HepG2 (cell line): ENCODE data around the gene CAMK2D. TPM values are rescaled to one million over a fixed set of nuclear protein-coding genes. Genes with fewer than 3 reads are reported as not detected.

Experiments used
- ATAC-seq: fragments of 200-7000 bp; cut with Tn5 transposase; 3 replicates; pipeline ENCODE4 v1.9.1; 2020; ENCODE audit warnings: mild to moderate bottlenecking, moderate library complexity
- BruUV-seq: library from RNA; stranded (reverse); fragments of 400-500 nt; replicated peaks from 2 replicates; lab custom pipeline; 2021; lab: Mats Ljungman, UMichigan
- CTCF ChIA-PET: fragments of 300-600 bp; formaldehyde crosslinking; extraction: SDS; loops from one replicate; lab custom pipeline; 2021; ENCODE audit warnings: low total read pairs, inconsistent platforms, low intra/inter-chr PET ratio; lab: Yijun Ruan, JAX
- POLR2A ChIA-PET: fragments of 350-600 bp; sonication (Branson Sonifier 250); formaldehyde crosslinking; loops from one replicate; lab custom pipeline; 2020; ENCODE audit warnings: antibody characterized with exemption, inconsistent platforms; lab: Yijun Ruan, JAX
- DNase-seq: peaks from one replicate; pipeline ENCODE4 v3.0.0-alpha.2; 2015; ENCODE audit warnings: low spot score
- FAIRE-seq: peaks from 3 replicates; lab custom pipeline; 2011; peaks lifted over from hg19 to GRCh38; lab: Jason Lieb, UNC
- H2AFZ ChIP-seq: one replicate; pipeline ENCODE4 v1.6.1; 2011; ENCODE audit warnings: low read length, inconsistent platforms
- H3K27ac ChIP-seq: fragments of 300-600 bp; 3 replicates; pipeline ENCODE4 v1.8.0; 2011; ENCODE audit warnings: mixed run types, mild to moderate bottlenecking, mixed read lengths, low read length, inconsistent platforms; ENCODE audit not compliant: insufficient read depth; ENCODE audit errors: extremely low read length
- H3K27me3 ChIP-seq, 2 experiments: fragments of 200-600 bp in 1 of 2; 2 replicates in 1 of 2; 3 replicates in 1 of 2; pipeline versions ENCODE4 v1.6.0 to v1.8.0; 2011; ENCODE audit warnings: low read length in 2 of 2, mild to moderate bottlenecking in 2 of 2, moderate library complexity in 2 of 2, inconsistent platforms in 1 of 2; ENCODE audit not compliant: insufficient read depth in 2 of 2, control insufficient read depth in 1 of 2
- H3K36me3 ChIP-seq, 2 experiments: fragments of 200-600 bp in 1 of 2; replicated peaks in 1 of 2; 2 replicates in 1 of 2; 3 replicates in 1 of 2; pipeline versions ENCODE4 v1.5.1 to v1.8.0; 2011; ENCODE audit warnings: low read length in 2 of 2, inconsistent platforms in 1 of 2; ENCODE audit not compliant: insufficient read depth in 2 of 2, control insufficient read depth in 1 of 2
- H3K4me1 ChIP-seq: 2 replicates; pipeline ENCODE4 v1.5.1; 2012; ENCODE audit warnings: low read length, inconsistent platforms; ENCODE audit not compliant: insufficient read depth
- H3K4me2 ChIP-seq: 2 replicates; pipeline ENCODE4 v1.6.0; 2011; ENCODE audit warnings: low read depth, low read length, inconsistent platforms
- H3K4me3 ChIP-seq, 3 experiments: fragments of 200-600 bp in 1 of 3; sonication (generic), shearing (Covaris generic) in 1 of 3; replicated peaks in 1 of 3; 2 replicates each; pipeline ENCODE4 v1.5.1; 2011 to 2016; ENCODE audit warnings: low read length in 3 of 3, inconsistent platforms in 2 of 3, low read depth in 2 of 3, mild to moderate bottlenecking in 2 of 3, control low read depth in 1 of 3, mixed read lengths in 1 of 3; ENCODE audit not compliant: insufficient read depth in 1 of 3
- H3K79me2 ChIP-seq: one replicate; pipeline ENCODE4 v1.6.1; 2011; ENCODE audit warnings: low read length, inconsistent platforms; ENCODE audit not compliant: insufficient read depth
- H3K9ac ChIP-seq: 2 replicates; pipeline ENCODE4 v1.6.0; 2011; ENCODE audit warnings: mild to moderate bottlenecking, low read depth, low read length, inconsistent platforms; ENCODE audit not compliant: insufficient read depth
- H3K9me3 ChIP-seq: 2 replicates; pipeline ENCODE4 v1.5.1; 2012; ENCODE audit warnings: mild to moderate bottlenecking, low read length
- H4K20me1 ChIP-seq: 2 replicates; pipeline ENCODE4 v1.6.0; 2011; ENCODE audit warnings: inconsistent platforms, mild to moderate bottlenecking, low read length, moderate library complexity; ENCODE audit not compliant: insufficient read depth
- HNF4A ChIP-seq: sonication (generic); formaldehyde crosslinking; IDR thresholded peaks from 2 replicates; pipeline ENCODE4 v1.4.0; 2020; ENCODE audit warnings: missing genetic modification reagents
- HNF4G ChIP-seq, 2 experiments: sonication (generic) in 1 of 2; formaldehyde crosslinking in 1 of 2; IDR thresholded peaks; 2 replicates each; pipeline versions ENCODE4 v1.4.0 to v1.6.1; 2011 to 2020; ENCODE audit warnings: borderline replicate concordance in 2 of 2, low read depth in 2 of 2, mild to moderate bottlenecking in 2 of 2, low read length in 1 of 2, missing genetic modification reagents in 1 of 2, moderate library complexity in 1 of 2
- TFAP4 ChIP-seq: sonication (generic); IDR thresholded peaks from 2 replicates; pipeline ENCODE4 v1.6.1; 2016; ENCODE audit warnings: low read depth, borderline replicate concordance
- ZBTB10 ChIP-seq: sonication (generic); formaldehyde crosslinking; IDR thresholded peaks from 2 replicates; pipeline ENCODE4 v1.4.0; 2020; ENCODE audit warnings: missing genetic modification reagents, borderline replicate concordance
- WGBS: methylation state at CpG from one replicate; pipeline ENCODE4 v1.1.6; 2017; ENCODE audit warnings: low lambda C conversion rate; 5-methylcytosine and 5-hydroxymethylcytosine counted together
- in situ Hi-C: cut with HindIII; loops from 2 replicates; pipeline ENCODE4 v1.10.0; 2017; ENCODE audit warnings: low pct_unique_long_range_greater_than_20kb; ENCODE audit not compliant: extremely low pct_ligation_motif_present
- intact Hi-C: fragments of 100-400 bp; cut with micrococcal nuclease; formaldehyde crosslinking; loops from one replicate; pipeline ENCODE4 v1.10.0; 2022; ENCODE audit not compliant: unreplicated experiment
- polyA plus RNA-seq, 8 experiments: library from polyadenylated mRNA; depleted of rRNA in 3 of 8; stranded (reverse) in 7 of 8; unstranded in 1 of 8; fragments of >200 nt; fragmentation: Illumina TruSeq in 4 of 8; extraction: Trizol in 4 of 8; gene quantifications; 2 replicates each; pipeline versions ENCODE4 v1.2.1 to v1.2.3, GENCODE V29; 2011 to 2016; ENCODE audit warnings: low read depth in 4 of 8, missing spikeins in 1 of 8, mixed read lengths in 1 of 8; ENCODE audit not compliant: insufficient read depth in 1 of 8
- total RNA-seq, 5 experiments: library from RNA; depleted of rRNA; stranded (reverse); fragments of >200 nt; fragmentation: Illumina TruSeq; extraction: Trizol; gene quantifications; 2 replicates each; pipeline ENCODE4 v1.2.3, GENCODE V29; 2016; ENCODE audit warnings: low read depth in 1 of 5

Gene CAMK2D
- total and polyA plus RNA-seq, 2 of the 13 experiments (the other 11 are each of a cell fraction or from before 2014, with no cell fraction given): 18.0 to 65.4 TPM

GRCh38 chr4:113766882-113767281 lies 5.3 kb upstream of the CAMK2D start:
- no peak for ATAC-seq
- in situ Hi-C loops: loop anchor here (10.0 kb wide), 1 partner anchor 372 kb away; no protein-coding TSS in a partner anchor
- CTCF ChIA-PET: no interaction called here

More at GRCh38 chr4:113766882-113767281, 5.3 kb upstream of the CAMK2D start:
- TF ChIP-seq HNF4G (IDR thresholded peaks at IDR 0.05; ENCODE audit: borderline replicate concordance, low read depth, low read length) (peak; percentile 55; the same call in 1 of the 2 replicates), HNF4G (CRISPR knock-in tag; IDR thresholded peaks at IDR 0.05; ENCODE audit: borderline replicate concordance, low read depth) (no peak), ZBTB10 (no peak), HNF4A (CRISPR knock-in tag) (peak; percentile 53), TFAP4 (peak; percentile 22; the same call in 1 of the 2 replicates)
- DNase-seq (no peak), FAIRE-seq (no peak)
- POLR2A ChIA-PET: interaction anchor here (1.0 kb wide), 1 partner anchor 18 kb away, joined by 3 read pairs; no protein-coding TSS in a partner anchor
- H3K27ac ChIP-seq: no peak overlapping the region
- WGBS: 73% methylated on average over 2 of the region's 2 CpGs
- intact Hi-C loops: loop anchor here (10.0 kb wide), 1 partner anchor 622 kb away; no protein-coding TSS in a partner anchor
- no peaks in the 10 kb centered on the region for H4K20me1 ChIP-seq
- no peaks in the 10 kb centered on the region for H3K27me3 ChIP-seq
- H3K9me3 ChIP-seq: no peaks in the 10 kb centered on the region
- H3K9ac ChIP-seq: no peak overlapping the region
- no TSS peak for BruUV-seq
- H3K4me1 ChIP-seq: peaks cover 42% of the 10 kb centered on the region
- no peak overlapping the region for H2AFZ ChIP-seq
- no peak overlapping the region for H3K4me3 ChIP-seq
- H3K4me2 ChIP-seq: peak overlapping the region; percentile 50
- no peaks in the 10 kb centered on the region for H3K36me3 ChIP-seq
- no peaks in the 10 kb centered on the region for H3K79me2 ChIP-seq
